ENCODE measurements around the gene MLIP. TPM values are rescaled to one million over a fixed set of nuclear protein-coding genes. Genes with fewer than 3 reads are reported as not detected.

MLIP gene
- total and polyA plus RNA-seq, 3 experiments from 2014 or later: not detected

DNA sequence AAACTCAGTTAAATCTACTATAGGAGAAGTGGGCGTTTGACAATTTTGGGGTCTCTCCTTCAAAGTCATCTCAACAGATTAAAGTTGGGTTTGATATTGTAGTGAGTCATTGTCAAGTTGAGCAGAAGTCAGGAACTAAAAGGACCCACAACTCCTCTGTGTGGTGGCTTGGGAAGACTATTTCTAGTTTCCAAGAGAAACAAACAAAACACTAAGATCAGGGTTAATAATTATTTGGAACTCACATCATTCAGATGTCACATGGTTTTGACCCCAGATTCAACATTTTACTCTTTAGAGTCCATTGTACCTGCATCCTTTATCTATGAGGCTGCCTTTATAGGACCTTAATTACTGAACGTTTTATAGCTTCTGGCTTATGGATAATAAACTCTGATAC lies 151.7 kb downstream of the MLIP start:
- Mint-ChIP-seq H3K27ac (no peak overlapping the region), H3K4me1 (no peaks in the 10 kb centered on the region), H3K27me3 (no peaks in the 10 kb centered on the region), H3K9me3 (peaks cover 0 to 9% (median 2%) of the 10 kb centered on the region in 5 donors), H3K4me3 (no peak overlapping the region), H3K36me3 (no peaks in the 10 kb centered on the region)
- Histone ChIP-seq H3K27ac (ENCODE audit: low read depth, low read length) (no peak overlapping the region), H3K27me3 (ENCODE audit: insufficient read depth, low read length, poor library complexity, severe bottlenecking) (no peaks in the 10 kb centered on the region), H3K4me1 (ENCODE audit: insufficient read depth, low read length) (no peaks in the 10 kb centered on the region), H3K36me3 (ENCODE audit: insufficient read depth, low read length) (no peaks in the 10 kb centered on the region), H3K4me3 (ENCODE audit: low read length) (no peak overlapping the region), H3K9me3 (ENCODE audit: low read length) (no peaks in the 10 kb centered on the region)
- POLR2A ChIA-PET: no interaction called here
- CTCF ChIA-PET: no interaction called here
- no peak for DNase-seq

DNA sequence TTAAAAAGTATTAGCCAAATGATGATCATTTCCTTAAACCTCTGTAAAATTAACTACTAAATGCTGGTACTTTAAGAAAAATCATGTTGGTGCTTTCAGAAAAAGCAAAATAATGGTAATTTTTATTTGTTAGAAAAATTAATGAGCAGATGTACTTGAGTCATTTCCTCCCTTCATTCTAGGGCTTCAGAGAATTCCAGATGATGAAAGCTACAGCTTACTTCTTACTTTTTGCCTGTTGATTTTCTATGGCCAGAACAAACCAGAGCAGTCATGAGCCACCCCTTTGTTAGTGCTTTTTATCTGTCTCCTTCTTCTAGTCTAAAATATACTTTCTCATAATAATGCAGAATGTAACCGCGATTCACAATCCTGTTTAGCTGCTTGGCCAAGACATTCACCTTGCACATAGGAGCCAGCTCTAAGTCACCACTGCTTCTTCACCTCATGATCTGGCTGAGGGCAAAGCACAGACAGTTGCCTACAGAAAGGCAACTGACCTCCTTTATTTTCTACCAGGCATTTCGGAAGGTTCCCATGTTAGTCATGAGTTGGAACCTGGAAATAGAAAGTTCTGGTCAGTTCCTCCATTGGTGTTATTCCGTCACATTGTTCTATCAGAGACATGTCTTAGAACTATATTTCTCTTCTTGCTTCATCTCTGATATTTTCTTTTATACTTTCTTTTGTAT lies 153.5 kb downstream of the MLIP start:
- Mint-ChIP-seq H3K4me3 (no peak overlapping the region), H3K9me3 (peaks cover 0 to 9% (median 2%) of the 10 kb centered on the region in 5 donors), H3K27me3 (no peaks in the 10 kb centered on the region), H3K4me1 (no peaks in the 10 kb centered on the region), H3K36me3 (no peaks in the 10 kb centered on the region), H3K27ac (no peak overlapping the region)
- H3K9me3 ChIP-seq (ENCODE audit: low read length): no peaks in the 10 kb centered on the region
- ChIA-PET CTCF (no interaction called here), POLR2A (no interaction called here)
- H3K4me1 ChIP-seq (ENCODE audit: insufficient read depth, low read length): no peaks in the 10 kb centered on the region
- no peaks in the 10 kb centered on the region for H3K27me3 ChIP-seq (ENCODE audit: insufficient read depth, low read length, poor library complexity, severe bottlenecking)
- no peak overlapping the region for H3K4me3 ChIP-seq (ENCODE audit: low read length)
- no peak overlapping the region for H3K27ac ChIP-seq (ENCODE audit: low read depth, low read length)
- no peak for DNase-seq
- no peaks in the 10 kb centered on the region for H3K36me3 ChIP-seq (ENCODE audit: insufficient read depth, low read length)

DNA sequence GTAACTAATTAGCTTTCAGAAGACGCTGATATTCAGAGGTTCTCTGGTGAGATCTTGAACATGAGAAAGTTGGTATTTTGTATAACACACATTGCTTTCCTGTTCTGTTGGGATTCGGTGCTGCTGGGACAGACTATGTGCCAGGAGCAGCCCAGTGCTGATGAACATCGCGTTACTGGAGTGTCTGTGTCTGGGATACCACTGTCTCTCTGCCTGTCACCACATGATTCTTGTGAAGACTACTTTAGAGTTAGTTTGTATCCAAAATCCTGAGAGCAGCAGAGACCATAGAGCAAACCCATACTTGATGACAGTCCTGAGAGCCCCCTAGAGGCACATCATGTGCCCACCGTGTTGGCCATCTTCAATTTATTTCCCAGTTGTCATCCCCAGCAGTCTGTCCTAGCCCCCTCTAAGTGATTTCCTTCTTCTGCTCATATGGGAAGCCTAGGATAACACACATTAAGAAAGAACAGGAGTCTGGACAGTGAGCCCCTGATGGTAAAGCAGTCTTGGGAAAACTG lies 155.2 kb downstream of the MLIP start:
- H3K9me3 Mint-ChIP-seq: peaks cover 0 to 5% (median 2%) of the 10 kb centered on the region in 5 donors
- ChIA-PET CTCF (no interaction called here), POLR2A (no interaction called here)
- H3K27me3 ChIP-seq (ENCODE audit: insufficient read depth, low read length, poor library complexity, severe bottlenecking): no peaks in the 10 kb centered on the region
- H3K4me1 Mint-ChIP-seq: no peaks in the 10 kb centered on the region
- H3K27ac ChIP-seq (ENCODE audit: low read depth, low read length): no peak overlapping the region
- no peaks in the 10 kb centered on the region for H3K9me3 ChIP-seq (ENCODE audit: low read length)
- DNase-seq: no peak
- H3K4me3 Mint-ChIP-seq: no peak overlapping the region
- H3K36me3 Mint-ChIP-seq: no peaks in the 10 kb centered on the region
- H3K4me1 ChIP-seq (ENCODE audit: insufficient read depth, low read length): no peaks in the 10 kb centered on the region
- H3K27ac Mint-ChIP-seq: no peak overlapping the region
- no peak overlapping the region for H3K4me3 ChIP-seq (ENCODE audit: low read length)
- H3K36me3 ChIP-seq (ENCODE audit: insufficient read depth, low read length): no peaks in the 10 kb centered on the region
- H3K27me3 Mint-ChIP-seq: no peaks in the 10 kb centered on the region

DNA sequence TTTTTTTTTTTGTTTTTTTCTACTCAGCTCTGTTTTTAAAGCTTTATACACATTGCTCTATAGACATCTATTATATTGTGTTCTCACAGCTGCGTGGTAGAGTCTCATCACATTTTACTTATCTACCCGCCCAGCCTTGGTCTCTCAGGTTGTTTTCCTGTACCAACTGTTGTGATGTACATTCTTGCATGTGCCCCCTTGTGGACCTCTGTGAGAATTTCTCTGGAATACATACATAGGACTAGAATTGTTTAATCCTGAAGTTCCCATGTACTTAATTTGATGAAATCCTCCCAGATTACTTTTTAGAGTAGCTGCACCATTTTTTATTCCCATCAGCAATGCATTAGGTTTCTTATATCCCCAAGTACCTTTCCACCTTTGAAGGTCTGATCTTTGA lies 156.6 kb downstream of the MLIP start:
- Mint-ChIP-seq H3K36me3 (no peaks in the 10 kb centered on the region), H3K4me1 (no peaks in the 10 kb centered on the region), H3K27ac (no peak overlapping the region), H3K4me3 (no peak overlapping the region), H3K27me3 (no peaks in the 10 kb centered on the region), H3K9me3 (peaks cover 0 to 5% (median 3%) of the 10 kb centered on the region in 5 donors)
- no peak overlapping the region for H3K27ac ChIP-seq (ENCODE audit: low read depth, low read length)
- no peak overlapping the region for H3K4me3 ChIP-seq (ENCODE audit: low read length)
- H3K9me3 ChIP-seq (ENCODE audit: low read length): no peaks in the 10 kb centered on the region
- no peaks in the 10 kb centered on the region for H3K27me3 ChIP-seq (ENCODE audit: insufficient read depth, low read length, poor library complexity, severe bottlenecking)
- CTCF ChIA-PET: no interaction called here
- H3K36me3 ChIP-seq (ENCODE audit: insufficient read depth, low read length): no peaks in the 10 kb centered on the region
- DNase-seq: no peak
- POLR2A ChIA-PET: no interaction called here
- no peaks in the 10 kb centered on the region for H3K4me1 ChIP-seq (ENCODE audit: insufficient read depth, low read length)

DNA sequence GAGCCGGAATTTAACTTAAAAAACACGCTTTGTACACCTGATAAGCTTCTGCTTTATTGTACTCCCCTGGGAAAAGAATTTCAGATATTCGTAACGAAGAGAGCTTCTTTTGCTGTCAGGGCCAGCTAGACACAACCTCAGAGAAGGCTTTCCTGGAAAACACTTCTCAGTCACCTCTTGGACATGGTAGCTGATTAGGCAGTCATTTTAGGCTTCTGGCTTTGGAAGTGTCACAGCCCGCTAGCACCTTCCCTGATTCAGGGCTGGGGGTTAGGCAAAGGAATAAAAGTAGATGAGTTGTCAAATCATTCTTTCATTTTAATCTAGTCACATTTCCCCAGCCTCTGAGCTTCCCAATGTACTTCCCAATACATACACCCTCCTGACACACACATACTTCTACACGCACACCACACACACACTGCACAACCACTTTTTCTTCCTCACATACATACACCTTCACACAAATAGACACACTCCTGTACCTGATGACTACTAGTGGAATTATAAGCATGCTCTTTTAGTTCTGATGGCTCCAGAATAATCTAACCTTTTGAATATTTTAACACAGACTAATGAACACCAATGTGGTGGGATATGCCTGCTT lies 162.1 kb downstream of the MLIP start:
- H3K27ac Mint-ChIP-seq: no peak overlapping the region
- H3K27ac ChIP-seq (ENCODE audit: low read depth, low read length): no peak overlapping the region
- no peaks in the 10 kb centered on the region for H3K36me3 Mint-ChIP-seq
- peaks cover 5 to 10% (median 6%) of the 10 kb centered on the region in 5 donors for H3K9me3 Mint-ChIP-seq
- H3K4me1 Mint-ChIP-seq: no peaks in the 10 kb centered on the region
- ChIA-PET CTCF (no interaction called here), POLR2A (no interaction called here)
- no peaks in the 10 kb centered on the region for H3K9me3 ChIP-seq (ENCODE audit: low read length)
- H3K27me3 Mint-ChIP-seq: no peaks in the 10 kb centered on the region
- no peaks in the 10 kb centered on the region for H3K27me3 ChIP-seq (ENCODE audit: insufficient read depth, low read length, poor library complexity, severe bottlenecking)
- no peak for DNase-seq
- no peak overlapping the region for H3K4me3 Mint-ChIP-seq
- H3K36me3 ChIP-seq (ENCODE audit: insufficient read depth, low read length): no peaks in the 10 kb centered on the region
- no peak overlapping the region for H3K4me3 ChIP-seq (ENCODE audit: low read length)
- no peaks in the 10 kb centered on the region for H3K4me1 ChIP-seq (ENCODE audit: insufficient read depth, low read length)

DNA sequence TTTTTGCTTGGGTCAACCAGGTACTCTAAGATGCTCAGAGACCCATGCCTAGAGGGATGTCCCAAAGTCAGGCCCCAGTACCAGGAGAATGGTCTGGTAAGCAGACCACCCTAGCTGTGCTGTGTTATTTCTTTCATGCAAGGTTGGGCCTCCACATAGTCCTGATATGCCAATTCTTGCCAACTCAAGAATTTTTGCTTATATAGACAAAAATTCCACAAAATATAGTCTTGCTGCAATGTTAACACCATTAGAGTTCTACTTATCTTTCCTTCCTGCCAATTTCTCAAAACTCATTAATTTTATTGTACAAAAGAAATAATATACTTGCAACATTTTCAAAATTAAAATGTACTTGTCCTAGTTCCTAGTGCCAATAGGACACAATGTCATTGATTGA lies 163.1 kb downstream of the MLIP start:
- Histone ChIP-seq H3K4me3 (ENCODE audit: low read length) (no peak overlapping the region), H3K9me3 (ENCODE audit: low read length) (no peaks in the 10 kb centered on the region), H3K36me3 (ENCODE audit: insufficient read depth, low read length) (no peaks in the 10 kb centered on the region), H3K27ac (ENCODE audit: low read depth, low read length) (no peak overlapping the region), H3K27me3 (ENCODE audit: insufficient read depth, low read length, poor library complexity, severe bottlenecking) (no peaks in the 10 kb centered on the region), H3K4me1 (ENCODE audit: insufficient read depth, low read length) (no peaks in the 10 kb centered on the region)
- no peaks in the 10 kb centered on the region for H3K4me1 Mint-ChIP-seq
- DNase-seq: no peak
- H3K9me3 Mint-ChIP-seq: peaks cover 9 to 15% (median 11%) of the 10 kb centered on the region in 5 donors
- ChIA-PET POLR2A (no interaction called here), CTCF (no interaction called here)
- H3K27me3 Mint-ChIP-seq: no peaks in the 10 kb centered on the region
- no peaks in the 10 kb centered on the region for H3K36me3 Mint-ChIP-seq
- no peak overlapping the region for H3K27ac Mint-ChIP-seq
- H3K4me3 Mint-ChIP-seq: no peak overlapping the region

DNA sequence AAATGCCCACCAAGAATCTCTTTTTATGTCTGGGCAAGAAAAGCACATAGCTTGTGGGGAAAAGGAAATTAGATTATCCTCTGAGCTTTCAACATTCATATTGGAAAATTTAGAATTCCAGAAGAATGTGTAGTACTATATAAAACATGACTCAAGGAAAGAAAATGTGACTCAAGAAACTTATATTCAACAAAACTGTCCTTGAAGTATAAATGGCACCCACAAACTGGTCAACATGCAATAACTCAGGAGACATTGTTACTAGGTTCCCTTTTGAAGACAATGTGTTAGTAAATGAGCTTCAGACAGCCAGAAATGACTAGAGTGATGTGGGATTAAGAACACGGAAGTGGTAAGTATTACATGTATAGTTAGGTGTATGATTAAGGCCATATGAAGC lies 170.9 kb downstream of the MLIP start:
- Mint-ChIP-seq H3K4me3 (no peak overlapping the region), H3K4me1 (no peaks in the 10 kb centered on the region), H3K9me3 (peaks cover 3 to 23% (median 13%) of the 10 kb centered on the region in 5 donors), H3K36me3 (no peaks in the 10 kb centered on the region), H3K27ac (no peak overlapping the region), H3K27me3 (no peaks in the 10 kb centered on the region)
- Histone ChIP-seq H3K36me3 (ENCODE audit: insufficient read depth, low read length) (no peaks in the 10 kb centered on the region), H3K9me3 (ENCODE audit: low read length) (no peaks in the 10 kb centered on the region), H3K27me3 (ENCODE audit: insufficient read depth, low read length, poor library complexity, severe bottlenecking) (no peaks in the 10 kb centered on the region), H3K27ac (ENCODE audit: low read depth, low read length) (no peak overlapping the region), H3K4me1 (ENCODE audit: insufficient read depth, low read length) (no peaks in the 10 kb centered on the region), H3K4me3 (ENCODE audit: low read length) (no peak overlapping the region)
- POLR2A ChIA-PET: no interaction called here
- DNase-seq: no peak
- CTCF ChIA-PET: no interaction called here

DNA sequence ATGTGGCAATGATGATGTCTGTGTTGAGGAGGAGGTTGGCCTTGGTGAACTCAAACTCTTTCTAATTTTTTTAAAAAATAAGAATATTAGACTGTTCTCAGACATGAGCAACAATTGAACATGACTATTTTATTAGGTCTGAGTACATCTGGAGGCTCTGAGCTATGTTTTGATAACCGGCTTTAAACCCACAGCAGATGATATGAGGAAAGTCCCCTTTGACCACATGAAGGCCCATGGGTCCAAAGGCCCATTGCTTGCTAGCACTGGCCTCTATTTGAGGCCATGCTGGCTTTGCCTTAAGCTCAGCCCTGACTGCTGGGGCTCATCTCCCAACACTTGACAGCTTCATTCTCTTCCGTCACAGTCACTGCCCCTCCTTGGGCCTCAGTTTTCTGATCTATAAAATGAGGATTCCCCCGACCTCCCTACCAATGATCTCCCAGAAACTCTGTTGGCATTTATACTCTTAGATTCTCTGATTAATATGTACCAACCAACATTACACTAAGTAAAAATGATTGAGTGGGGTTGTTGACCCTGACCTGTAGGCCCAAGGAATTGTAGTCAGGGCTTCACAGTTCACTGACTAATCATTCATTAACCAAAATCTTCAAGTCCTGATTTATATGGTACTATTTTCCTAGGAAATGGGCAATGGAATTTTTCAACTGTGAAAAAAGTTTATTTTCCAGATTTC lies 173.1 kb downstream of the MLIP start:
- no peaks in the 10 kb centered on the region for H3K9me3 ChIP-seq (ENCODE audit: low read length)
- no peak for DNase-seq
- POLR2A ChIA-PET: no interaction called here
- no peaks in the 10 kb centered on the region for H3K36me3 ChIP-seq (ENCODE audit: insufficient read depth, low read length)
- Mint-ChIP-seq H3K27ac (no peak overlapping the region), H3K9me3 (peaks cover 0 to 17% (median 6%) of the 10 kb centered on the region in 5 donors), H3K4me1 (no peaks in the 10 kb centered on the region), H3K27me3 (no peaks in the 10 kb centered on the region), H3K36me3 (no peaks in the 10 kb centered on the region), H3K4me3 (no peak overlapping the region)
- H3K27ac ChIP-seq (ENCODE audit: low read depth, low read length): no peak overlapping the region
- CTCF ChIA-PET: no interaction called here
- H3K4me3 ChIP-seq (ENCODE audit: low read length): no peak overlapping the region
- no peaks in the 10 kb centered on the region for H3K4me1 ChIP-seq (ENCODE audit: insufficient read depth, low read length)
- H3K27me3 ChIP-seq (ENCODE audit: insufficient read depth, low read length, poor library complexity, severe bottlenecking): no peaks in the 10 kb centered on the region
